Sigmoid colon (tissue), 7 donors: Measurements from ENCODE around the gene GDAP1L1. TPM values are rescaled to one million over a fixed set of nuclear protein-coding genes. Genes with fewer than 3 reads are reported as not detected.

Experiments
- DNase-seq: peaks from one replicate; pipeline ENCODE4 v3.0.0-alpha.2; 2019
- H3K27ac ChIP-seq, 4 donors: fragments of 200-600 bp; sonication (generic); one replicate each; pipeline ENCODE4 v1.5.1; 2016 to 2019; ENCODE audit warnings: mild to moderate bottlenecking in 1 of 4
- H3K27me3 ChIP-seq, 3 donors: fragments of 200-600 bp; sonication (generic); one replicate each; pipeline ENCODE4 v1.5.1; 2019; ENCODE audit warnings: mild to moderate bottlenecking in 1 of 3
- H3K36me3 ChIP-seq, 4 donors: fragments of 200-600 bp; sonication (generic); one replicate each; pipeline ENCODE4 v1.5.1; 2016 to 2019
- H3K4me1 ChIP-seq, 4 donors: fragments of 200-600 bp; sonication (generic); one replicate each; pipeline ENCODE4 v1.5.1; 2017 to 2019
- H3K4me3 ChIP-seq, 4 donors: fragments of 200-600 bp; sonication (generic); one replicate each; pipeline ENCODE4 v1.5.1; 2017 to 2019; ENCODE audit warnings: mild to moderate bottlenecking in 2 of 4, moderate library complexity in 1 of 4
- H3K9me3 ChIP-seq, 4 donors: fragments of 200-600 bp in 3 of 4; sonication (generic) in 3 of 4; one replicate each; pipeline versions ENCODE4 v1.5.1 to v1.6.1; 2013 to 2019
- EP300 ChIP-seq, 4 donors: sonication (generic); formaldehyde crosslinking; IDR thresholded peaks; one replicate each; pipeline ENCODE4 v1.6.1; 2017; ENCODE audit warnings: antibody characterized with exemption in 4 of 4
- POLR2A ChIP-seq, 2 donors: fragments of 450-650 bp; IDR thresholded peaks; one replicate each; pipeline ENCODE4 v1.6.1; 2016; ENCODE audit warnings: antibody characterized with exemption in 2 of 2, mild to moderate bottlenecking in 2 of 2, moderate library complexity in 2 of 2
- POLR2AphosphoS5 ChIP-seq, 4 donors: sonication (generic); formaldehyde crosslinking; IDR thresholded peaks; one replicate each; pipeline ENCODE4 v1.6.1; 2017; ENCODE audit warnings: antibody characterized with exemption in 4 of 4
- WGBS, 2 donors: extraction: QIAGEN DNeasy Blood & Tissue Kit; methylation state at CpG; one replicate each; pipeline ENCODE4 v1.1.7; 2013; 5-methylcytosine and 5-hydroxymethylcytosine counted together
- intact Hi-C: fragments of 100-400 bp; cut with DNase I; formaldehyde crosslinking; loops from one replicate; pipeline ENCODE4 v1.15.1; 2023
- polyA plus RNA-seq, 3 donors: library from polyadenylated mRNA; stranded (reverse); fragments of 200-250 nt; gene quantifications; one replicate each; pipeline ENCODE4 v1.2.3, GENCODE V29; 2013
- total RNA-seq, 4 donors: library from RNA; depleted of rRNA; stranded (reverse); fragments of >200 nt; gene quantifications; one replicate each; pipeline ENCODE4 v1.1.0, GENCODE V29; 2016
- TF ChIP-seq, protein P1 (sequence below), 4 experiments: fragments of 450-650 bp in 3 of 4; fragments of 200-600 bp in 1 of 4; IDR thresholded peaks; one replicate each; pipeline ENCODE4 v1.5.1; 2016 to 2019; ENCODE audit warnings: antibody characterized with exemption in 4 of 4, mild to moderate bottlenecking in 3 of 4, moderate library complexity in 2 of 4
- donor health status: healthy with polysubstance abuse.
- donor health status: Bipolar disorder and iron deficiency.
- donor health status: healthy.

The GDAP1L1 gene
- total and polyA plus RNA-seq, 7 donors = 0.20 to 1.4 (median 0.60) TPM; not detected in 2

DNA sequence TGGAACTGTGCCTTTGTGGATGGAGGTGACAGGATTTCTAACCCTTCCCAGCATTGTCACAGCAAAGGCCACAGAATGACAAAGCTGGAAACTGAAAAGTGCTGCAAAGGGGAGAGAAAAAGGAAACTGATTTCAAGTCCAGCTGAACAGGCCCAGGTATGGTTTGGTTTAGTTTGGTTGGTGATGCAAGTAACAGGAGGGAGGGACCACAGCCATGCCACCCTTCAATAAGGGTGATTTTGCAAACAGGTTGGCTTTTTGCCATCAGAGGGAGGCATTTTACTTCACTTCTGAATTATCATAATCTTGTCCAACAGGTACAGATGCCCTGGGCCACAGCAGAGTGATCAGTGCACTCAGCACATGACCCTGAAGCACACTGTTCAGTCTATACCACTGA is 57.3 kb downstream of the GDAP1L1 start:
- H3K27ac ChIP-seq = no peak overlapping the region
- no peak overlapping the region for H3K4me3 ChIP-seq
- peaks cover 0 to 3% (median 1%) of the 10 kb centered on the region in 4 donors for H3K4me1 ChIP-seq
- peaks cover 0 to 14% (median 3%) of the 10 kb centered on the region in 4 donors for H3K36me3 ChIP-seq
- TF ChIP-seq POLR2A (IDR thresholded peaks at IDR 0.05) (no peak), POLR2AphosphoS5 (IDR thresholded peaks at IDR 0.05) (no peak), EP300 (IDR thresholded peaks at IDR 0.05) (no peak)
- TF ChIP-seq, protein P1, sequence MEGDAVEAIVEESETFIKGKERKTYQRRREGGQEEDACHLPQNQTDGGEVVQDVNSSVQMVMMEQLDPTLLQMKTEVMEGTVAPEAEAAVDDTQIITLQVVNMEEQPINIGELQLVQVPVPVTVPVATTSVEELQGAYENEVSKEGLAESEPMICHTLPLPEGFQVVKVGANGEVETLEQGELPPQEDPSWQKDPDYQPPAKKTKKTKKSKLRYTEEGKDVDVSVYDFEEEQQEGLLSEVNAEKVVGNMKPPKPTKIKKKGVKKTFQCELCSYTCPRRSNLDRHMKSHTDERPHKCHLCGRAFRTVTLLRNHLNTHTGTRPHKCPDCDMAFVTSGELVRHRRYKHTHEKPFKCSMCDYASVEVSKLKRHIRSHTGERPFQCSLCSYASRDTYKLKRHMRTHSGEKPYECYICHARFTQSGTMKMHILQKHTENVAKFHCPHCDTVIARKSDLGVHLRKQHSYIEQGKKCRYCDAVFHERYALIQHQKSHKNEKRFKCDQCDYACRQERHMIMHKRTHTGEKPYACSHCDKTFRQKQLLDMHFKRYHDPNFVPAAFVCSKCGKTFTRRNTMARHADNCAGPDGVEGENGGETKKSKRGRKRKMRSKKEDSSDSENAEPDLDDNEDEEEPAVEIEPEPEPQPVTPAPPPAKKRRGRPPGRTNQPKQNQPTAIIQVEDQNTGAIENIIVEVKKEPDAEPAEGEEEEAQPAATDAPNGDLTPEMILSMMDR (IDR thresholded peaks at IDR 0.05) = no peak
- no peaks in the 10 kb centered on the region for H3K9me3 ChIP-seq
- DNase-seq = no peak
- no peaks in the 10 kb centered on the region for H3K27me3 ChIP-seq
- intact Hi-C loops = no loop called here

DNA sequence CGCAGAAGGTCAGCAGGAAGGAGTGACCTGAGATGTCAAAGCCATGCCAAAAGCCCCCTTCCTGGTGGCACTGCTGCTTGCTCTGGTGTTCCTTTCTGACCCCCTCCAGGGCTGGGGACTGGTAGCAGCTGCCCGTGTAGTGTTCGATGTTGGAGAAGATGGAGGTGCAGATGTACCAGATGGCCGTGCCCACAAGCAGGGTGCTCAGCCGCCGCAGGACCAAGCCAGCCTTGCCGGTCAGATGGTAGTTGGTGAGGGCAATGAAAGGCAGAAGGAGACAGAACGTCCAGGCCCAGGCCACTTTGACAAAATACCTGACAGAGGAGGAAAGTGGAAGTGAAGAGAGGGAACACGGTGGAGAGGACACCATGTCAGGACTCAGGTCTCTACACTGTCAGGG is 59.8 kb downstream of the GDAP1L1 start:
- H3K27me3 ChIP-seq = no peaks in the 10 kb centered on the region
- DNase-seq = peak; percentile 60
- peaks cover 0 to 14% (median 3%) of the 10 kb centered on the region in 4 donors for H3K36me3 ChIP-seq
- TF ChIP-seq POLR2A (IDR thresholded peaks at IDR 0.05) (no peak), POLR2AphosphoS5 (IDR thresholded peaks at IDR 0.05) (no peak), EP300 (IDR thresholded peaks at IDR 0.05) (no peak)
- TF ChIP-seq, protein P1 (IDR thresholded peaks at IDR 0.05) = no peak
- no peaks in the 10 kb centered on the region for H3K9me3 ChIP-seq
- no peak overlapping the region for H3K4me3 ChIP-seq
- intact Hi-C loops = no loop called here
- peaks cover 0 to 19% (median 17%) of the 10 kb centered on the region in 4 donors for H3K4me1 ChIP-seq
- no peak overlapping the region for H3K27ac ChIP-seq
- WGBS, 2 donors = 90 to 93% methylated on average over 9 of the region's 9 CpGs

DNA sequence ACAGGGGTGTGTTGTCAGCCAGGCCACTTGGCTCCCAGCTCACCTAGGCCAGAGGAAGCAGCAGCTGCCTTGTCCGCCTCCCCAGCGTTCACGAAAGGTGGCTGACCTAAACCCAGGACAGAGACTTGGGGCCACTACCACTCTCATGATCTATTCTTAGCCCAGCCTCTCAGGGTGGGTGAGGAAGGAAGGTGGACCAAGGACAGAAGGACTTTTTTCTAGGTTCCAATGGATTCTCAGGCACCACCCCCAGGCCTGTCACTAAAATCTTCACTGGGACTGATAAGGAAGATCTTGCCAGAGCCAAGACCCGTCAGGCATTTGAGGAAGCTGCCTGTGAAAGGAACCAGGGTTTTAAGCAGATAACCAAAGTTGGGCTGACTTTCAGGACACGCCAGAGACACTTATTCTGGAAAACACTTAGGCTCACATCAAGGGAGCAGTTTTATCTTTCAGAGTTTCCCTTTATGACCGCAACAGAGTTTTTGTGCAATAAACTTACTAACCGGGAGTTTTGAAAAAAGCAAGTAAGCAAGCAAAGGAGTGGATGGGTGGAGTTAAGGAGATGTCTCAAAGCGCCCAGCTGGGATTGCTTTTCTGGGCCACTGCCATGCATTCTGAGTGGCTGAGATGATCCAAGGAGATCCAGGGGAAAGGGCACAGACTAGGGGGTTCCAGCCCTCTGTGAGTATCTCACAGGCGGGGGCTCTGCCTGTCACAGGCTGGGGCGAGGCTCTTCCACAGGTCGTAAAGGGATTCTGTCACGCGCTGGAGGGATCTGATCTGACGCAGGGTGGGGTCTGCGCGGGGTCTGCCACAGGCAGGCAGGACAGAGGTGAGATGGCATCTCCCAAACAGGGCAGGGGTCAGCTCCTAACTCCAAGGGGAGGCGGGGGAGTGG is 62.9 kb downstream of the GDAP1L1 start:
- H3K27ac ChIP-seq = peak overlapping the region; percentile 76 to 80 (median 79)
- TF ChIP-seq POLR2A (IDR thresholded peaks at IDR 0.05) (no peak), POLR2AphosphoS5 (IDR thresholded peaks at IDR 0.05) (no peak), EP300 (IDR thresholded peaks at IDR 0.05) (no peak)
- TF ChIP-seq, protein P1 (IDR thresholded peaks at IDR 0.05) = no peak
- no peak for DNase-seq
- peaks cover 0 to 19% (median 17%) of the 10 kb centered on the region in 4 donors for H3K4me1 ChIP-seq
- peak overlapping the region; percentile 84 to 98 (median 92) for H3K4me3 ChIP-seq
- WGBS, 2 donors = 5 to 17% methylated on average over 17 of the region's 17 CpGs
- intact Hi-C loops = loop anchor here (5.0 to 10.0 kb wide), 4 partner anchors 193 to 575 kb away; partner anchors contain the start of gene YWHAB
- H3K9me3 ChIP-seq = no peaks in the 10 kb centered on the region
- H3K36me3 ChIP-seq = peaks cover 0 to 14% (median 3%) of the 10 kb centered on the region in 4 donors
- H3K27me3 ChIP-seq = no peaks in the 10 kb centered on the region

DNA sequence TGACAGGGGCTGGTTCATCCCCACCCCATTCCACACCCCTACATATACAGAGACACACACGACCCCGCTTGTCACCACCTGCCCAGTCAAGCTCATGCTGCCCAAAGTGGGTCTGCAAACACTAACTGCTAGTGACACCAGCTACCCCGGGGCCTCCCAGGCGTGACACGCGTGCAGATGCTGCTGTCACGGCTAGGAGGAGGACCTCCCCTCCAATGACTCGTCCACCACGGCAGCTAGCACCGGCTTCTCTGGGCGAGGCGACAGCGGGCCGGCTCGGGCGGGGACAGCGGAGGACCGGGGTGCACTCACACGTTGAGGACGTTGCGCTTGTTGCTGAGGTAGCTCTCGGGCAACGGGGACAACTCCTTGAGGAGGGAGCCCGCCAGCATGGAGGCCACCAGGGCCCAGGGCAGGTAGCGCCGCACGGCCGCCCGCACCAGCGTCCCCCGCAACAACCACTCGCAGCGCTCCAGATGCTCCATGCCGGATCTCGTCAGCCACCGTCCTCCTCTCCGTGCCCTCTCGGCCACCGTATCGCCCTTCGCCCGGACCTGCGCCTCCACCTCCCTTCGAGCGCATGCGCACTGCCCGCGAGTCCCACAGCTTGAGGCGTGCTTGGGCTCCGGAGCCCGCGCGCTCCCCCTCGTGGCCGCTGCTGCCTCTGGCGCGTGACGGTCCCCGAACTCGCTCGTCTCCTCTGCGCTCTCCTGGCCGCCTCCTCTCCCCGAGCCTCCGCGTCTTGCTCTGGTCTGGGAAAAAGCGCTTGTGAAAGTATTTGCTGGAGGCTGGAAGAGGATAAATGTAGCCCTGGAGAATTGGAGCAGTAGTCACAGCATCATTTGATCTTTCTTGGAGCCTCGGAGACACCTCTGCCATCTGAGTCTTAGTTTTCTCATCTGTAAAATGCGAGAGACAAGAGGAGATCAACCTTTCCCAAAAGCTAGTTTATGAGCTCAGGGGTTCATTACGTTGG is 63.8 kb downstream of the GDAP1L1 start, which contains the start of gene FITM2:
FITM2 (minus strand) TSS at position 539 of the 976 bp plus-strand sequence; CDS start at position 485, 54 bp downstream.
- WGBS, 2 donors = 1 to 2% methylated on average over 70 of the region's 70 CpGs
- peaks cover 0 to 19% (median 17%) of the 10 kb centered on the region in 4 donors for H3K4me1 ChIP-seq
- no peaks in the 10 kb centered on the region for H3K27me3 ChIP-seq
- no peaks in the 10 kb centered on the region for H3K9me3 ChIP-seq
- DNase-seq = peak; percentile 99
- H3K27ac ChIP-seq = peak within 1 kb of the TSS; percentile 76 to 80 (median 79)
- TF ChIP-seq EP300 (IDR thresholded peaks at IDR 0.05) (no peak), POLR2A (IDR thresholded peaks at IDR 0.05) (no peak), POLR2AphosphoS5 (IDR thresholded peaks at IDR 0.05) (peak; percentile 53 to 91 (median 80))
- TF ChIP-seq, protein P1 (IDR thresholded peaks at IDR 0.05) = peak; percentile 86 to 92 (median 86)
- H3K36me3 ChIP-seq = peaks cover 0 to 11% (median 3%) of the 10 kb centered on the region in 4 donors
- intact Hi-C loops = loop anchor here (1.0 to 10.0 kb wide), 5 partner anchors 96 to 574 kb away; partner anchors contain the start of gene YWHAB
- peak within 1 kb of the TSS; percentile 84 to 98 (median 92) for H3K4me3 ChIP-seq
